ENCODE results near the gene PRKACA. TPM values are rescaled to one million over a fixed set of nuclear protein-coding genes. Genes with fewer than 3 reads are reported as not detected.
A peak's percentile ranks its signal among the peaks of the same experiment; 100 is the strongest.

Gene PRKACA
- polyA plus RNA-seq, 2 of the 4 experiments (the other 2 are of a cell fraction): 10.0 to 40.9 TPM

- no peak for FAIRE-seq
- POLR2A ChIA-PET: interaction anchor here (0.7 kb wide), 1 partner anchor 11 kb away, joined by 3 read pairs; no protein-coding TSS in a partner anchor
- 65% methylated on average over 8 of the region's 9 CpGs for WGBS (ENCODE audit: missing lambda C conversion rate)
- CTCF ChIA-PET: interaction anchor here (1.7 to 8.8 kb wide), 5 partner anchors 8 to 181 kb away, joined by 3 to 93 read pairs (median 14); partner anchors contain the start of gene MISP3
- no peaks in the 10 kb centered on the region for H3K9me3 ChIP-seq
- peak overlapping the region; percentile 21; the same call in 1 of the 3 replicates for H3K4me2 ChIP-seq
- peak overlapping the region in 1 of 2 experiments; percentile 49; a peak in 2 of 6 replicates for H3K27ac ChIP-seq
- H3K4me3 ChIP-seq: no peak overlapping the region
- no peak for DNase-seq (ENCODE audit: low read depth in 1 of 2, low spot score in 1 of 2)
- no peak for ATAC-seq
- TF ChIP-seq JUN (IDR thresholded peaks at IDR 0.05) (no peak), MAFK (IDR thresholded peaks at IDR 0.05; ENCODE audit: partially characterized antibody) (no peak), ZSCAN20 (CRISPR knock-in tag; IDR thresholded peaks at IDR 0.05) (no peak), CBX8 (IDR thresholded peaks at IDR 0.05) (no peak), ZC3H11A (IDR thresholded peaks at IDR 0.05) (no peak), FOXS1 (CRISPR knock-in tag; IDR thresholded peaks at IDR 0.05) (no peak), CEBPB (IDR thresholded peaks at IDR 0.05) (no peak), HDAC2 (IDR thresholded peaks at IDR 0.05) (no peak), EP300 (IDR thresholded peaks at IDR 0.05) (no peak)
- TF ChIP-seq, protein P1, sequence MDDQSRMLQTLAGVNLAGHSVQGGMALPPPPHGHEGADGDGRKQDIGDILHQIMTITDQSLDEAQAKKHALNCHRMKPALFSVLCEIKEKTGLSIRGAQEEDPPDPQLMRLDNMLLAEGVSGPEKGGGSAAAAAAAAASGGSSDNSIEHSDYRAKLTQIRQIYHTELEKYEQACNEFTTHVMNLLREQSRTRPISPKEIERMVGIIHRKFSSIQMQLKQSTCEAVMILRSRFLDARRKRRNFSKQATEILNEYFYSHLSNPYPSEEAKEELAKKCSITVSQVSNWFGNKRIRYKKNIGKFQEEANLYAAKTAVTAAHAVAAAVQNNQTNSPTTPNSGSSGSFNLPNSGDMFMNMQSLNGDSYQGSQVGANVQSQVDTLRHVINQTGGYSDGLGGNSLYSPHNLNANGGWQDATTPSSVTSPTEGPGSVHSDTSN (IDR thresholded peaks at IDR 0.05): no peak
- TF ChIP-seq, protein P2, sequence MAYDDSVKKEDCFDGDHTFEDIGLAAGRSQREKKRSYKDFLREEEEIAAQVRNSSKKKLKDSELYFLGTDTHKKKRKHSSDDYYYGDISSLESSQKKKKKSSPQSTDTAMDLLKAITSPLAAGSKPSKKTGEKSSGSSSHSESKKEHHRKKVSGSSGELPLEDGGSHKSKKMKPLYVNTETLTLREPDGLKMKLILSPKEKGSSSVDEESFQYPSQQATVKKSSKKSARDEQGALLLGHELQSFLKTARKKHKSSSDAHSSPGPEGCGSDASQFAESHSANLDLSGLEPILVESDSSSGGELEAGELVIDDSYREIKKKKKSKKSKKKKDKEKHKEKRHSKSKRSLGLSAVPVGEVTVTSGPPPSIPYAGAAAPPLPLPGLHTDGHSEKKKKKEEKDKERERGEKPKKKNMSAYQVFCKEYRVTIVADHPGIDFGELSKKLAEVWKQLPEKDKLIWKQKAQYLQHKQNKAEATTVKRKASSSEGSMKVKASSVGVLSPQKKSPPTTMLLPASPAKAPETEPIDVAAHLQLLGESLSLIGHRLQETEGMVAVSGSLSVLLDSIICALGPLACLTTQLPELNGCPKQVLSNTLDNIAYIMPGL (CRISPR knock-in tag; IDR thresholded peaks at IDR 0.05; ENCODE audit: borderline replicate concordance): no peak
- peaks cover 20% of the 10 kb centered on the region for H3K4me1 ChIP-seq
These were observed 56.3 kb downstream of the PRKACA start for GRCh38 chr19:14061081-14061749.

DNA sequence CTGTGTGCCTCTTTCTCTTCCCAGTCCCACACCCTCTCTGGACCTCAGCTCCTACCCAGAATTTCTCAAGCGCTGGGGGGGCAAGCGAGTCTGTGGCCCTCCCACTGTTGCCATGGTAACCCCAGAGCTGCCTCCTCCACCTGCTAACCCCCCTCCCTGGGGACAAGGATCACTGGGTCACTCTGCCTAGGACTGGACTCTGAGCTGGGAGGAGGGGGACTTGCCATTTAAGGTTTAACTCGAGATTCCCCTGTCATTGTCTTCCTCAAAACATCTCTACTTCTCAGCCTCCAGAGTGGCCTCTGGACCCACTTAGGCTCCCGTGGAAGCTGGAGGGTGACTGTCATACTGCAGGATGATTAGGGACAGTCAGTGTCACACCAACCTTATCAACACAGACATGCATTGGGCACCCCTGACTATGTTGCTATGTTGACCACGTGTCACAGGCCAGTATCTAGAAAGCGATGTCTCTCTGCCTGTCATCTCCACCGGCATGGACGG is 57.9 kb downstream of the PRKACA start:
- ATAC-seq (no peak), FAIRE-seq (no peak), DNase-seq (ENCODE audit: low read depth in 1 of 2, low spot score in 1 of 2) (no peak)
- Histone ChIP-seq H3K4me2 (no peak overlapping the region), H3K4me3 (no peak overlapping the region), H3K4me1 (peaks cover 20% of the 10 kb centered on the region), H3K9me3 (no peaks in the 10 kb centered on the region), H3K27ac (no peak overlapping the region)
- 35% methylated on average over 8 of the region's 8 CpGs for WGBS (ENCODE audit: missing lambda C conversion rate)
- ChIA-PET CTCF (interaction anchor here (0.6 to 8.8 kb wide), 27 partner anchors 8 to 277 kb away, joined by 3 to 93 read pairs (median 4); partner anchors contain the start of genes IL27RA, MISP3 and NANOS3), POLR2A (no interaction called here)
- TF ChIP-seq MAZ (IDR thresholded peaks at IDR 0.05; ENCODE audit: borderline replicate concordance, low read depth, low read length): no peak
- TF ChIP-seq HEYL (CRISPR knock-in tag; IDR thresholded peaks at IDR 0.05): no peak
- no peak for TF ChIP-seq RARB (CRISPR knock-in tag; IDR thresholded peaks at IDR 0.05)
- no peak for TF ChIP-seq USF2 (IDR thresholded peaks at IDR 0.05)
- TF ChIP-seq EHF (CRISPR knock-in tag; IDR thresholded peaks at IDR 0.05): no peak
- no peak for TF ChIP-seq TFCP2L1 (CRISPR knock-in tag; IDR thresholded peaks at IDR 0.05)

DNA sequence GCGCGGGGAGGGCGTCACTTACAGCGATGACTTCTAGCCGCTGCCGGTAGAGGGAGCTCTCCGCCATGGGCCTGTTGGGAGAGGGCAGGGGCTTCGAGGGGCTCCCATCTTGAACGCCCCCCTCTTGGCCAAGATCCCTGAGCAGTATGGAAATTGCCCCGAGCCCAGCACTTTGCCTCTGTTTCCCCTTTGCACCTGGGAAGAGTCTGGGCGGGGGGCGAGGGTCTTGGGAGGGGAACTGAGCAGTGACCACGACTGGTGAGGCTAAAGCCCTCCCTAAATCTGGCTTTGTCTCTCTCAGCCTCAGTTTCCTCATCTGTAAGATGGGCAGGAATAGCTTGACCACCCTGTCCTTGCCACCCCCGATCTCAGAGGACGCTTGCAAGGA is 58.5 kb downstream of the PRKACA start:
- ChIA-PET POLR2A (interaction anchor here (0.8 kb wide), 1 partner anchor 13 kb away, joined by 3 read pairs; no protein-coding TSS in a partner anchor), CTCF (interaction anchor here (0.6 to 8.8 kb wide), 35 partner anchors 9 to 428 kb away, joined by 3 to 93 read pairs (median 4); partner anchors contain the start of genes ASF1B, IL27RA, MISP3 and NANOS3)
- H3K4me1 ChIP-seq: peaks cover 20% of the 10 kb centered on the region
- ATAC-seq (peak in 1 of 2 experiments; percentile 61; a peak in 3 of 6 replicates), FAIRE-seq (no peak), DNase-seq (ENCODE audit: low read depth in 1 of 2, low spot score in 1 of 2) (no peak)
- H3K9me3 ChIP-seq: no peaks in the 10 kb centered on the region
- no peak overlapping the region for H3K4me3 ChIP-seq
- WGBS (ENCODE audit: missing lambda C conversion rate): 19% methylated on average over 15 of the region's 15 CpGs
- H3K27ac ChIP-seq: peak overlapping the region in 1 of 2 experiments; percentile 87; a peak in 2 of 6 replicates
- TF ChIP-seq, protein P3, sequence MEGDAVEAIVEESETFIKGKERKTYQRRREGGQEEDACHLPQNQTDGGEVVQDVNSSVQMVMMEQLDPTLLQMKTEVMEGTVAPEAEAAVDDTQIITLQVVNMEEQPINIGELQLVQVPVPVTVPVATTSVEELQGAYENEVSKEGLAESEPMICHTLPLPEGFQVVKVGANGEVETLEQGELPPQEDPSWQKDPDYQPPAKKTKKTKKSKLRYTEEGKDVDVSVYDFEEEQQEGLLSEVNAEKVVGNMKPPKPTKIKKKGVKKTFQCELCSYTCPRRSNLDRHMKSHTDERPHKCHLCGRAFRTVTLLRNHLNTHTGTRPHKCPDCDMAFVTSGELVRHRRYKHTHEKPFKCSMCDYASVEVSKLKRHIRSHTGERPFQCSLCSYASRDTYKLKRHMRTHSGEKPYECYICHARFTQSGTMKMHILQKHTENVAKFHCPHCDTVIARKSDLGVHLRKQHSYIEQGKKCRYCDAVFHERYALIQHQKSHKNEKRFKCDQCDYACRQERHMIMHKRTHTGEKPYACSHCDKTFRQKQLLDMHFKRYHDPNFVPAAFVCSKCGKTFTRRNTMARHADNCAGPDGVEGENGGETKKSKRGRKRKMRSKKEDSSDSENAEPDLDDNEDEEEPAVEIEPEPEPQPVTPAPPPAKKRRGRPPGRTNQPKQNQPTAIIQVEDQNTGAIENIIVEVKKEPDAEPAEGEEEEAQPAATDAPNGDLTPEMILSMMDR (IDR thresholded peaks at IDR 0.05): peak; percentile 66
- TF ChIP-seq, protein P2 (CRISPR knock-in tag; IDR thresholded peaks at IDR 0.05; ENCODE audit: borderline replicate concordance): no peak
- peak overlapping the region; percentile 95 for H3K4me2 ChIP-seq

Measured in A549 (cell line).